Fibroblast of the aortic adventitia (primary cell): ENCODE data around the gene TBXAS1. TPM values are rescaled to one million over a fixed set of nuclear protein-coding genes. Genes with fewer than 3 reads are reported as not detected.

Experiments
- DNase-seq: peaks from one replicate; pipeline ENCODE4 v3.0.0-alpha.2; 2010; ENCODE audit warnings: low read depth
- H3K4me3 ChIP-seq: 2 replicates; pipeline ENCODE4 v1.5.1; 2011; ENCODE audit warnings: low read depth, mild to moderate bottlenecking, control low read depth, low read length, moderate library complexity
- CTCF ChIP-seq: IDR thresholded peaks from 2 replicates; pipeline ENCODE4 v1.5.1; 2011; ENCODE audit warnings: mild to moderate bottlenecking, low read length, control low read depth, inconsistent platforms; ENCODE audit not compliant: insufficient read depth
- total RNA-seq: library from RNA; depleted of rRNA; stranded (reverse); fragments of >200 nt; gene quantifications from 2 replicates; pipeline ENCODE4 v1.2.3, GENCODE V29; 2012; ENCODE audit warnings: low replicate concordance

Gene TBXAS1
- total RNA-seq, 1 donor = 2.4 TPM

DNA sequence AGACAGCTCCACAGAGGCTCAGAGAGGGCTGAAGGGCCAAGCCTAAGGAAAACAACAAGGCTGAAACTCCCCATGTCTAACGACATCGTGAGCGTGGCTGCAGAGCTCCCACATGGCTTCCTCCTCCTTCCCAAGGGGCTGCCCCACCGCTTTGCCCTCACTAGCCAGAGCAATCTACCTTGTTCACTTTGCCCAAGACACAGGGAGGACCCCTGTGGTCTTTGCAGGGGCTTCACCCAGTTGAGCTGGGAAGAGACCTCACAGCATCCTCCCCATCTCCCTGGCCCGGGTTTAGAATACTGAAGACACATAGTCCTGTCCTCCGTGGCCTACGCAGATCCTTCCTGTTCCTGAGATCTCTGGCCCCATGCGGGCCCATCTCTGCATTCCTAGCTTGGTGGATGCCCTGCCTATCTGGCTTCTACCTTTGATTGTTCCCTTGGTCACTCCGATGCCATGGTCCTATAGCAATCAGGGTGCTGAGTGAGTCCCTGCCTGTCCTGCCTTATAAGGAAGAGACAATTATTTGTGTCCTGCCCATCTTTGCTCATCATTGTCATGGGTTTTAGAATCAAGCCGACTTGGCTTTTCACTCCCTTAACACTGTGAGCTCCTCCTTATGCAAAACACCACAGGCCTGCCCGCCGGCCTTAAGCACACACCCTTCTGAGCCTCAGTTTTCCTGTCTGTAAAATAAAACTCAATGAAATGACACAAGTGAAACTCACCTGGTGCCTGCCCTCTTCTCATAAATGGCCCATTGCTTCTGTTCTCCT lies 160.5 kb downstream of the TBXAS1 start:
- no peak for DNase-seq
- no peak overlapping the region for H3K4me3 ChIP-seq
- TF ChIP-seq CTCF = no peak

DNA sequence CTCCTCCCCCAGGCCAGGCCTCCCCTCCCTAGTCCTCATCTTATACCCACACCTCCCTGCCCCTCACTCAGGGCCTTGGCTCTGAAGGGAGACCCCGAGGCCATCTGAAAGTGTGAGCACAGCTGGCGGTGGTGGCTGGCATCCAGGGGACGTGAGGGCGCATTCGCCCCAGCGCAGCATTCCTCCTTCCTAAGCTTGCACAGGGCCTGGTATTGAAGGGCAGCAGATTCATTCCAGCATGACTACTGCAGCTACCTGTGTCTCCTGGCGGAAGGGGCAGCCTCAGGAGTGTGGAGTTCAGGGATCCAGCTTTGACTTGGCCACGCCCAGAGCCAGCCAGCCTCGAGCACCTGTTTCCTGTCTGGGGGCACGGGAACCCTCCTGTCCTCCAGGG lies 161.1 kb downstream of the TBXAS1 start:
- TF ChIP-seq CTCF = no peak
- no peak overlapping the region for H3K4me3 ChIP-seq
- DNase-seq = no peak

GRCh38 chr7:139990571-139991268 lies 161.7 kb downstream of the TBXAS1 start:
- TF ChIP-seq CTCF = no peak
- no peak overlapping the region for H3K4me3 ChIP-seq
- no peak for DNase-seq

DNA sequence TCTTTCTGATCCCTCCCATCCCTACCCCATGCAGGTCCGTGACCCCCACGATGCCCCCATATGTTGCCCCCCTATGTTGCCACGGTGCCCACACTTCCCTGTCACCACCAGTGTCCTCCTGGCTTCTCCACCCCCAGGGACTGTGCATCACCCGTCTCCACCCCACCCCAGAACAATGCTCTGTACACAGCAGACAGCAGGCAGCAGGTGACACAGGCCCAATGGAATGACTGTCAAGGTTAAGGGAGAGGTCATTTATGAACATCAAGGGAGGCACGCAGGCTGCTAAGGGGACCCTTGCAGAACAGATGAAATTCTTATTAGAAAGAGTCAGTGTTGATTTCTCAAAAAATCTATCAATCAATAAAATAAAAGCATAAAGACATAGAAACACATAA lies 162.2 kb downstream of the TBXAS1 start:
- no peak for DNase-seq
- no peak overlapping the region for H3K4me3 ChIP-seq

DNA sequence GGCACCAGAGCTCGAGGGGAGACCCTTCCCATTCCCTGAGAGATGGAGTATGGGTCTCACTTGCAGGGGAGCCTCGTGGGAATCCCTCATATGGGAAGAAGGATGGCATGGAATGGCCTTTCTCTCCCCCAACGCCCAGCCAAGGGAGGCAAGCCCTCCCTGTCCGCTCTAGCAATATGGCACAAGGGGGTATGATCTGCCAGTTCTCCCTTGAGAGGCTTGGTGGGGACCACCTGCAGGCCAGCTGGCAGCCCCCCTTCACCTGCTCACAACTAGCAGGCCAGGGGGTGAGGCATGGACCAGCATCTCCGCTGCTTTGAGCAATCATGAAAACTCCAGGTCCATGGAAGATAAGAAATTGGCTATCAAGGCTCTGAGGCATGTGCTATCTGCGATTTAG lies 162.8 kb downstream of the TBXAS1 start:
- no peak for TF ChIP-seq CTCF
- DNase-seq = no peak
- no peak overlapping the region for H3K4me3 ChIP-seq

More for the DNA sequence above, 162.2 kb downstream of the TBXAS1 start:
- no peak for TF ChIP-seq CTCF

- no peak for DNase-seq
- no peak overlapping the region for H3K4me3 ChIP-seq
- TF ChIP-seq CTCF = no peak
Measured at GRCh38 chr7:139992353-139993044, 163.4 kb downstream of the TBXAS1 start.
